AG04450 (cell line): ENCODE measurements around the gene GRAMD1C. TPM values are rescaled to one million over a fixed set of nuclear protein-coding genes. Genes with fewer than 3 reads are reported as not detected.
A peak's percentile ranks its signal among the peaks of the same experiment; 100 is the strongest.

Experiments
- CTCF ChIA-PET: fragments of 300-600, 350-600 bp; formaldehyde crosslinking; extraction: SDS; loops from one replicate; lab custom pipeline; 2022; ENCODE audit warnings: antibody characterized with exemption, inconsistent platforms; lab: Charles Lee
- POLR2A ChIA-PET: fragments of 350-600 bp; formaldehyde crosslinking; extraction: SDS; loops from one replicate; lab custom pipeline; 2021; ENCODE audit warnings: antibody characterized with exemption, inconsistent platforms; lab: Yijun Ruan, JAX
- DNase-seq: peaks from one replicate; pipeline ENCODE4 v3.0.0-alpha.2; 2011; ENCODE audit warnings: low read depth, low spot score
- H3K27ac ChIP-seq: one replicate; pipeline ENCODE4 v1.5.1; 2012; ENCODE audit warnings: low read depth, low read length, control low read depth
- H3K27me3 ChIP-seq: one replicate; pipeline ENCODE4 v1.6.0; 2012; ENCODE audit warnings: low read length; ENCODE audit not compliant: control insufficient read depth, insufficient read depth
- H3K4me3 ChIP-seq: 2 replicates; pipeline ENCODE4 v1.5.1; 2011; ENCODE audit warnings: mild to moderate bottlenecking, low read depth, low read length, control low read depth
- H3K9me3 ChIP-seq: 2 replicates; pipeline ENCODE4 v1.5.1; 2012; ENCODE audit warnings: low read length; ENCODE audit not compliant: control insufficient read depth, insufficient read depth
- polyA plus RNA-seq: library from polyadenylated mRNA; depleted of rRNA; stranded (reverse); fragments of >200 nt; gene quantifications from 2 replicates; pipeline ENCODE4 v1.2.3, GENCODE V29; 2011
- TF ChIP-seq, protein P1 (sequence below): IDR thresholded peaks from 2 replicates; pipeline ENCODE4 v1.5.1; 2011; ENCODE audit warnings: low read depth, low read length, control low read depth, inconsistent platforms

GRAMD1C gene
- polyA plus RNA-seq, 1 experiment, result 4.2 TPM

DNA sequence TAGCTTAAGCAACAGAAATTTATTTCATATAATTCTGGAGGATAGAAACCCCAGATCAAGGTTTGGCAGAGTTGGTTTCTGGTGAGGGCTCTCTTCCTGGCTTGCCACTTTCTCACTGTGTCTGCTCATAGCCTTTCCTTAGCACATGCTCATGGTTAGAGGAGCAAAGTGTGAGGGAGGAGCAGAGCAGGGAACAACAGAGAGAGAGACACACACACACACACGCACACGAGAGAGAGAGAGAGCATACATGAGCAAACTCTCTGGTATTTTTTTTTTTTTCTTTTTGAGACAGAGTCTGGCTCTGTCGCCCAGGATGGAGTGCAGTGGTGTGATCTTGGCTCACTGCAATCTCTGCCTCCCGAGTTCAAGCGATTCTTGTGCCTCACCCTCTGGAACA, 72.4 kb downstream of the GRAMD1C start:
- TF ChIP-seq, protein P1, sequence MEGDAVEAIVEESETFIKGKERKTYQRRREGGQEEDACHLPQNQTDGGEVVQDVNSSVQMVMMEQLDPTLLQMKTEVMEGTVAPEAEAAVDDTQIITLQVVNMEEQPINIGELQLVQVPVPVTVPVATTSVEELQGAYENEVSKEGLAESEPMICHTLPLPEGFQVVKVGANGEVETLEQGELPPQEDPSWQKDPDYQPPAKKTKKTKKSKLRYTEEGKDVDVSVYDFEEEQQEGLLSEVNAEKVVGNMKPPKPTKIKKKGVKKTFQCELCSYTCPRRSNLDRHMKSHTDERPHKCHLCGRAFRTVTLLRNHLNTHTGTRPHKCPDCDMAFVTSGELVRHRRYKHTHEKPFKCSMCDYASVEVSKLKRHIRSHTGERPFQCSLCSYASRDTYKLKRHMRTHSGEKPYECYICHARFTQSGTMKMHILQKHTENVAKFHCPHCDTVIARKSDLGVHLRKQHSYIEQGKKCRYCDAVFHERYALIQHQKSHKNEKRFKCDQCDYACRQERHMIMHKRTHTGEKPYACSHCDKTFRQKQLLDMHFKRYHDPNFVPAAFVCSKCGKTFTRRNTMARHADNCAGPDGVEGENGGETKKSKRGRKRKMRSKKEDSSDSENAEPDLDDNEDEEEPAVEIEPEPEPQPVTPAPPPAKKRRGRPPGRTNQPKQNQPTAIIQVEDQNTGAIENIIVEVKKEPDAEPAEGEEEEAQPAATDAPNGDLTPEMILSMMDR, result no peak
- DNase-seq, result no peak
- Histone ChIP-seq H3K27ac (no peak overlapping the region), H3K9me3 (no peaks in the 10 kb centered on the region), H3K27me3 (no peaks in the 10 kb centered on the region), H3K4me3 (no peak overlapping the region)
- CTCF ChIA-PET, result interaction anchor here (0.6 to 4.8 kb wide), 5 partner anchors 66 to 317 kb away, joined by 3 to 26 read pairs (median 6); partner anchors contain the start of gene GRAMD1C
- POLR2A ChIA-PET, result no interaction called here

DNA sequence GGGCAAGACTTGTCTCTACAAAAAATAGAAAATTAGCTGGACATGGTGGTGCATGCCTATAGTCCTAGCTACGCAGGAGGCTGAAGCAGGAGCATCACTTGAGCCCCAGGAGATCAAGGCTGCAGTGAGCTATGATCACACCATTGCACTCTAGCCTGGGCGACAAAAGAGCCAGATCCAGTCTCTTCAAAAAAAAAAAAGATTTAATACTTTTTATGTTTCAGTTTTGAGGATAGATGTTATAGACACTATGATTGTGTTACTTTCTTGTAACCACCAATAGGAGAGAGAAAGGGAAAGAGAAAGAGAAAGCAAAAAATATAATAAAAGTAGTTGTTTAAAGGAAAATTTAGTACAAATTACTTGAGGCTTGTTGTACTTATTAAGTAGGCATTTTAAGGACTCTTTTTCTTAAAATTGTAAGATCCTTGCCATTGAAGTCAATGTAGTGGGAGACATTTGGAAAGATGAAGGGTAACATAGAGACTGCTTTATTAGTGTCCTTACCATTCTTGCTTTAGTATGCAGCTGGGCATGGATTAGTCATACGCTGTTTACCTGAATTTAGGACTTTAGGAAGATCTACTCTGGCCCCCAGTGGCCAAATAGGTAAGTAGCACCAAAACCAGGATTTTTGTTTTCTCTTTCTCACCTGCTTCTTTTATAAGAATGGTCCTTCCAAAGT, 74.1 kb downstream of the GRAMD1C start:
- DNase-seq, result peak; percentile 32
- no peak overlapping the region for H3K4me3 ChIP-seq
- TF ChIP-seq, protein P1, result peak; percentile 76
- no peaks in the 10 kb centered on the region for H3K27me3 ChIP-seq
- no peak overlapping the region for H3K27ac ChIP-seq
- CTCF ChIA-PET, result interaction anchor here (0.6 to 4.8 kb wide), 15 partner anchors 11 to 416 kb away, joined by 3 to 51 read pairs (median 5); partner anchors contain the start of gene GRAMD1C
- H3K9me3 ChIP-seq, result no peaks in the 10 kb centered on the region
- POLR2A ChIA-PET, result no interaction called here

DNA sequence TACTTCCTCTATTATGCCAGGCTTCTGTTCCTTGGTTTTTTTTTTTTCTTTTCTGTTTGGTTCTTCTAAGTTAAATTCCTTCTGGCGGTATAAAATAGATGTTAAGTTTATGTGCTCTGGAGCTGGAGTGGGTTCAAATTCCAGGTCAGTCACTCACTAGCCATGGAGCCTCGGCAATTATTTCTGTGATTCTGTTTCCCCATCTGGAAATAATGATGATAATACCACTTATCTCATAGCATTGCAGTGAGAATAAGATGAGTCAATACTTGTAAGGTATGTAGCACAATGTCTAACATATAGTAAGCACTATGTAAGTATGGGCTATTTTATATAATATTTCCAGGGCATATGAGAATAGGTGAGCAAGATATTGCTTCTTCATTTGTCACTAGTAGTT, 76.1 kb downstream of the GRAMD1C start:
- no peaks in the 10 kb centered on the region for H3K27me3 ChIP-seq
- no peak overlapping the region for H3K4me3 ChIP-seq
- TF ChIP-seq, protein P1, result no peak
- POLR2A ChIA-PET, result no interaction called here
- H3K27ac ChIP-seq, result no peak overlapping the region
- CTCF ChIA-PET, result interaction anchor here (0.7 to 4.8 kb wide), 9 partner anchors 9 to 221 kb away, joined by 3 to 51 read pairs (median 5); partner anchors contain the start of gene GRAMD1C
- no peak for DNase-seq
- no peaks in the 10 kb centered on the region for H3K9me3 ChIP-seq

DNA sequence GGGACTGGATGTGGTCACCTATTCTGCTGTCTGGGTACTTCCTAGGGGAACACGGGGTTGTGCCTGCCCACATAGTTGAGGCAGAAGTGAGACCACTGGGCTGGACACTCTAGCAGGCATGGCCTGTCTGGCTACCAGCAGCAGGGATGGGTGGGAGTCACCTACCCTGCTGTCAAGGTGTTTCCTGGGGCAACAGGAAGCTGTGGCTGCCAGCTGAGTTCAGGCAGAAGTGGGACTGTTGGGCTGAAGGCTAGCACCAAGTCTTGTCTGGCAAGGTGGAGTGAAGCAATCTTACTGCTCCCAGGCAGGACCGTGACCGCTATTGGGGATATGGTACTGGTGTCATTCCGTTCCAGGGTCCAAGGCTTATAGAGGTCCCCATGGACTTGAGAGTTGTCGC, 89.0 kb downstream of the GRAMD1C start:
- H3K27me3 ChIP-seq, result no peaks in the 10 kb centered on the region
- TF ChIP-seq, protein P1, result no peak
- H3K4me3 ChIP-seq, result no peak overlapping the region
- ChIA-PET CTCF (no interaction called here), POLR2A (no interaction called here)
- no peak for DNase-seq
- no peak overlapping the region for H3K27ac ChIP-seq
- H3K9me3 ChIP-seq, result no peaks in the 10 kb centered on the region

DNA sequence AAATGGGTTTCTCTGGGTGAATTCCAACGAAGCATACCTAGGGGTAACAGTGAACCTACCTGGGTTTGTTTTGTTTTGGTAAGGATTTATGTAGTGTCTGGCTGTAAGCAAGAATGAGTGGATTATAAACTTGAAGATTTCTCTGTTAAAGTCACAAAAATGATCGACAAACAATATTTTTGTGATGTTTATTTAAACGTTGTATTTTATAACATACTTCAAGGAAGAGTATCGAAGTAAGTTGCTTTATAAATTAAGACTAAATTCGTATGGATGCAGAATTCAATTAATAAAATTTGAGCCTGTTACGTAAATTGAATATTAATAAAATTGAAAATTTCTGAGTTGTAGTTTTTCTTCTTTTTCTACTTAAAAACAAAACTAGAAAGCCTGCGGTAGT, 108.2 kb downstream of the GRAMD1C start:
- Histone ChIP-seq H3K4me3 (no peak overlapping the region; the same call in 1 of the 2 replicates), H3K27me3 (peaks cover 16% of the 10 kb centered on the region), H3K27ac (no peak overlapping the region), H3K9me3 (peaks cover 4% of the 10 kb centered on the region; the same call in 1 of the 2 replicates)
- POLR2A ChIA-PET, result no interaction called here
- TF ChIP-seq, protein P1, result no peak
- DNase-seq, result no peak
- CTCF ChIA-PET, result interaction anchor here (0.7 kb wide), 1 partner anchor 451 kb away, joined by 5 read pairs; no protein-coding TSS in a partner anchor
